Suppressor macrophage treated with lipopolysaccharide for 1 hour (primary cell): Measurements from ENCODE around the gene SPG7.
"Not testable (repeated sequence)": the region's sequence is repeated elsewhere in the genome, so short reads cannot be mapped to it uniquely, and the experiment has no call there.

ENCODE experiments used
- DNase-seq, 3 donors: peaks; one replicate each; pipeline ENCODE4 v3.0.0-alpha.2; 2020 to 2022

SPG7 gene

DNA sequence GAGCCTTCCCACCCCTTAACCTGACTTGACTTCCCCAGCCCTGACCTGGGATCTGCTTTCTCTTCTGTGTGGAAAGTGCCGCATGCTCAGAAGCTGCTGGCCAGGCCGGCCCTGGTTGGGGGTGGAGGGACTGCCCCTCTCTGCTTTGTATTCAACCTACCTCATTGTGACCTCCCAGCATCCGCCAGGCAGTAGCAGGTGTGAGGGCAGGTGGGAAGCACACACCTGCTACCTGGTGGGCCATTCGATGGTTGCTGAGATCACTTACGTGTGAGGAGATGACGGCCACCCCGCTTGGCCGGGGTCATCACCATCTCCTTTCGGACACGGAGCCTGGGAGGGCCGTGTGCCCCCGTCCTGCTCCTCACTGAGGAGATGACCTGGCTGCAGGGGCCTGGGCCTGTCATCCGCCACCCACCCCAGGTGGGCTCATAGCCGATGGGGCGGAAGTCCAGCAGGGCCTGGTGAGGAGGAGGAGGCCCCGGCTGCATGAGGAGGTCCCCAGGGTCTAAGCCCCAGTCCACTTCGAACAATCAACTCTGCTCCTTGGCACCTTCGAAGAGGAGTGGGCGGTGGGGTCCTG is 74.5 kb downstream of the SPG7 start:
- no peak for DNase-seq

- no peak for DNase-seq
These were observed 75.1 kb downstream of the SPG7 start for GRCh38 chr16:89583197-89583894.

DNA sequence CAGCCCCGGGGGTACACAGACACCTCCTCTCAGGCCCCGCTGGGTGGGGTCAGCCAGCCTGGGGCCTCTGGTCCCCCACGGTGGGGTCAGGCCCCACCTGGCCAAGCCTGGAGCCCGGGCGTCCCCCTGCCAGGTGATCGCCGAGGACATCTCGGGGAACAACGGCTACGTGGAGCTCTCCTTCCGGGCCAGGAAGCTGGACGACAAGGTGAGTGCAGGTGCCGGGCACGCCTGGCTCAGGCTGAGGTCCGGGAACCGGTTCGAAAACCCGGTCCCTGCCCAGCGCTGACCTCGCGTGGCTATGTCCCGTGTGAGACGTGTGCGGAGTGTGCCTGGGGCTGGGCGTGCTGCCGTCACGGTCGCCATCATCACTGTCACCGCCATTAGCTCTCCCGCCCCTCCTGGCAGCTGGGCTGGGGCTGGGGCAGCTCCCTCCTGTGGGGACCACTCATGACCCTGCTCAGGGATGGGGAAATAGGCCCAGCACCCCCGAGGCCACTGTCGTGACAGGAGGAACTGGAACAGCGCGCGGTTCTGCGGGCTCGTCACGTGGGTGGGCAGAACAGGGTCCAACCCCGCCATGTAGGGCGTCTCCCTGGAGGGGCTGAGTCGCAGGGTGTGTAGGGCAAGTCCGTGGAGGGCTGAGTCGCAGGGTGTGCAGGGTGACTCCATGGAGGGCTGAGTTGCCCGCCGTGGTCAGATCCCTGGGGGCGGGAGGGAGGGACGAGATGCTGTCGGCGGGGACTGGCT is 75.9 kb downstream of the SPG7 start:
- peak in 1 of 3 donors; percentile 32 for DNase-seq

GRCh38 chr16:89584768-89585549 is 76.8 kb downstream of the SPG7 start:
- no peak for DNase-seq

- DNase-seq = no peak
These were observed 78.0 kb downstream of the SPG7 start for GRCh38 chr16:89586218-89586617.

- no peak for DNase-seq
These were observed 78.7 kb downstream of the SPG7 start for GRCh38 chr16:89586853-89587252.

DNA sequence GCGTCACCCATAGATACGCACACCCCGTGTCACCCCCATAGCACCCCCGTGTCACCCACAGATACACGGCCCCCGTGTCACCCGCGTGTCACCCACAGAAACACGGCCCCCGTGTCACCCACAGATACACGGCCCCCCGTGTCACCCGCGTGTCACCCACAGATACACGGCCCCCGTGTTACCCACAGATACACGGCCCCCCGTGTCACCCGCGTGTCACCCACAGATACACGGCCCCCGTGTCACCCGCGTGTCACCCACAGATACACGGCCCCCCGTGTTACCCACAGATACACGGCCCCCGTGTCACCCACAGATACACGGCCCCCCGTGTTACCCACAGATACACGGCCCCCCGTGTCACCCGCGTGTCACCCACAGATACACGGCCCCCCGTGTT is 79.5 kb downstream of the SPG7 start:
- not testable (repeated sequence) for DNase-seq

DNA sequence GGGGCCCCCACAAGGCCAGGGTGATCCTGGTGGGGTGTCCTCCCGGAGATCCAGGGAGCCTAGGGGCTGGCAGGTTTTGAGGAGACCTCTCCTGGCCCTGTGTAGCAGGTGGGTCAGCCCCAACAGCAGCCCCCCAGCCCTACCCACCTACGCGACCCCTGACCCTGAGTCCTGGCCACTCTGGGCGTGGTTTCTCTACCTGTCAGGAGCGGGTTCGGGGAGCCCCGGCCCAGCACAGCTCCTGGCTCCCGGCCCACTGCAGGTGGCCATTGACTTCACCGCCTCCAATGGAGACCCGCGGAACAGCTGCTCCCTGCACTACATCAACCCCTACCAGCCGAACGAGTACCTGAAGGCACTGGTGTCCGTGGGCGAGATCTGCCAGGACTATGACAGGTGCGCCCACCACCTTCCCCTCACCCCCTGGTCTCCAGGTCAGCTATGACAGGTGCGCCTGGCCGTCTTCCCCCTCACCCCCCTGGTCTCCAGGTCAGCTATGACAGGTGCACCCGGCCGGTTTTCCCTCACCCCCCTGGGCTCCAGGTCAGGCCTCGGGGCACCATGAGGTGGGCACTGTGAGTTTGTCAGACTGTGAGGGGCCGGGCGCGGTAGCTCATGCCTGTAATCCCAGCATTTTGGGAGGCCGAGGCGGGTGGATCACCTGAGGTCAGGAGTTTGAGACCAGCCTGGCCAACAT is 80.4 kb downstream of the SPG7 start:
- no peak for DNase-seq

DNA sequence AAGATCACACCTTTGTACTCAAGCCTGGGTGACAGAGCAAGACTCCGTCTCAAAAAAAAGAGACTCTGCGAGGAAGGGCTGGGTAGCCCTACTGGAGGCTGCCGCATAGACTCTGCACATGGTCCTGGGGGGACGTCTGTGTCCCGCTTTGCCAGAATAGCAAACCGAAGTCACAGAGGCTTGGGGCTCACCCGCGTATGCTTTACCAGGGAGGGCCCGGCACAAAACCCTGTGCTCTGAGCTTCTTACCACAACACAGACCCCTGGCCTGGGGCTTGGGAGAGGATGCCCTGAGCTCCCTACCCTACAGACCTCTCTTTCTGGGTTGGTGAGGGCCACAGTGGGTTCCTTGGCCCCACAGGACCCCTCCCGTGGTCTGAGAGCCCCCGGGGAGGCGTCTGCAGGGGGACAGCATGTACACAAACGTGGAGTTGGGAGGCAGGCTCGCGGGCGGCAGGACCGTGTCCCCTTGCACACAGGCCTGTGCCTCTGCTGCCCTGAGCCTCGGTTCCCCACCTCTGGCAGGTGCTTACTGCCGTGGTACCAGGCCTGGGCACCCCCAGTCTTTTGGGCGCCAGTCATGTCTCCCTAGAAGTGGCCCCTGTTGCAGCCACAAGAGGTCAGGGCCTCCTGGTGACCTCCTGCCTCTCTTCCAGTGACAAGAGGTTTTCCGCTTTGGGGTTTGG is 81.2 kb downstream of the SPG7 start:
- no peak for DNase-seq

GRCh38 chr16:89593841-89594240 is 85.6 kb downstream of the SPG7 start:
- DNase-seq = no peak

GRCh38 chr16:89595330-89596060 is 87.3 kb downstream of the SPG7 start:
- DNase-seq = no peak

GRCh38 chr16:89596061-89596689 is 88.0 kb downstream of the SPG7 start:
- no peak for DNase-seq

DNA sequence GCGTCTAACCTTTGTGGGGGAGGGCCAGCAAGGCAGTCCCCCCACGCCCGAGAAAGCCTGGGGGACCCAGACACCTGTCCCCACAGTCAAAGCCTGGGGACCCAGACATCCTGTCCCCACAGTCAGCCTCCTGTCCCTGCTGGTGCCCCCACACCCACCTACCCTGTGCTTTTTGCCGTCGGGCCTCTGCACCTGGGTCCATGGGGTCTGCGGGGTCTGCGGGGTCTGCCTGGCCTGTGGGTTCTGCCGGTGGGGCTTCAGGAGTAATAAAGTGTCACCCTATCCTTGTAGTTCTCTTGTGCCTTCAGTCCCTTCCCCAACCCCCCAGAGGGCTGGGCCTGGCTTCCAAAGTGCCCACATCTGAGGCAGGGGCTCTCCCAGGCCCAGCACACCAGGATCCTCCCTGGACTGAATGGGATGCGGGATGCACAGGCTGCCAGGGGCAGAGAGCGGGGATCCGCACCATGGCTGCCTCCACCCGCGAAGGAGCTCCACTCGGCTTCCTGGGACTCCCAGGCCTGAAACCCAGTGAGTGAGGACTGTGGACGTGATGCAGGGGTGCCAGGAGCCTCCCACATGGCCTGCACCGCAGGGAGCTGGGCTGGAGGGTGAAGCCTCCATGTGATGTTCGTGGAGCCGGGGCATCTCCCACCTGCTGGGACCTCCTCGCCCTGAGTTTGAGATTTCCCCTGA is 88.9 kb downstream of the SPG7 start:
- DNase-seq = no peak

DNA sequence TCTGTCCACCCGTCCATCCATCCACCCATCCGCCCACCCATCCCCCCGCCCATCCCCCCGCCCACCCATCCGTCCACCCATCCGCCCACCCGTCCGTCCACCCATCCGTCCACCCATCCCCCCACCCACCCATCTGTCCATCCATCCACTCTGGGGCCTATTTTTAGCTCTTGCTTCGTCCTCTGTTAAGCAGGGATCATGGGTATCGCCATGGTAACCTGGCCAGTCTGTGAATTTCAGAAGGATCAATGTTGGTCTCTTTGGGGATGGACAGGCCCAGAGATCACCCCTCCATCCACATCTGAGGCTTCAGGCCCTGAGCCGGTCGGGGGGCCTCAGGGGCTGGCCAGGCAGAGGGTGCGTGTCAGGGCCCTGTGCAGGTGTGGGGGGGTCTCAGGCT is 90.0 kb downstream of the SPG7 start:
- peak in 2 of 3 donors; percentile 32 to 44 for DNase-seq

DNA sequence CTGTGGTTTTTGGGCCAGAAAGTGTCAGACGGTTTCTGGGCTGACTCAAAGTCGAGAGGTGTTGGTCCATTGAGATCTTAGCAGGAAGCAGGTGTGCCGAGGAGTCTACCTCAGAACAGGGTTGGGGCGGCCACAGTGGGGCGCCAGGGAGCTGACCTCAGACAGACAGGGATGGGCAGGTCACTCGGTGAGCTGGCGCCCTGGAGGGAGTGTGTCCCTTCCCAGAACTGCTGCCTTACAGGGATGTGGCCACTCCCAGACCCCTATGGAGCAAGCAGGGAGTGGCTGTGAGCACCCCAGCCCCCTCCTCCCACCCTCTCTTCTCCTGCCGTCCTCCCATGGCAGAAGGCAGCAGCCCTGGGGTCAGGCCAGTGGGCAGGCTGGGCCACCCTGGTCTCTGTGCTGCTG is 91.3 kb downstream of the SPG7 start:
- no peak for DNase-seq

DNA sequence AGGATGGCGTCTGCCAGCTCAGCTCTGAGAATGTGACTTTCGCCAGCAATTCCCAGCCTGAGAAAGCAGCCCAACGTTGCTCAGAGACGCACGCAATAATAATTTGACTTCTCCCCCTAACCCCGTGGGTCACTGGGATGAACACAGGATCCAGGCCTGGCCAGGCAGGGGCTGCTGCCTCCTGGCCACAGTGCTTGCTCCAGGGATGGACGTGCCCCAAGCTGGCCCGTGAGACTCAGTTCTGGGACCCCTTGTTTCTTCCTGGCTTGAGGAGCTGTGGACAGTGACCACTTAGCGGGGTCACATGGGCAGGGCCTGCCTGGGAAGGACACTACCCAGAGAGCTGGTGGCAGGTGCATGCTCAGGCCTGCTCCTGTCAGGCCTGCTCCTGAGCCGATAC is 91.7 kb downstream of the SPG7 start:
- no peak for DNase-seq

GRCh38 chr16:89600427-89600826 is 92.2 kb downstream of the SPG7 start:
- DNase-seq = no peak

DNA sequence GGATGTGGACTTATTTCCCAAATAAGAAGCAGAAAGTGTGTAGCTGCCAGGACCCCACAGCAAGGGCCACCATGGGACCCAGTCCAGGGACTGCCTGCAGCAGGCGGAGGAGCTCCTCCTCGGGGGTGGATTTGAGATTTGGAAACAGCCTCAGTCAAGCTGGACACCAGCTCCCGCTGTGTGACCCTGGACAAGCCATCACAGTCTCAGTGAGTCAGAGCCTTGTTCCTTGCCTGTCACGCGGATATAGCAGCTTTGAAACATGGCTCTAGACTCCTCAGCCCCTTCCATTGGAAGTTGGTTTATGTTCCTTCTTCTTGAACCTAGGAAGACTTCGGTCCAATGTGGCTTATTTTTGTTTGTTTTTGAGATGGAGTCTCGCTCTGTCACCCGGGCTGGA is 92.8 kb downstream of the SPG7 start:
- peak; percentile 25 to 31 (median 29) for DNase-seq

- DNase-seq = no peak
These were observed 93.7 kb downstream of the SPG7 start for GRCh38 chr16:89601906-89602272.

GRCh38 chr16:89602273-89602951 is 94.2 kb downstream of the SPG7 start:
- peak; percentile 85 to 89 (median 88) for DNase-seq
